H9 (cell line): ENCODE measurements around the gene SULT2A1. TPM values are rescaled to one million over a fixed set of nuclear protein-coding genes. Genes with fewer than 3 reads are reported as not detected.

Source experiments
- DNase-seq: peaks from one replicate; pipeline ENCODE4 v3.0.0-alpha.2; 2017
- H2AFZ ChIP-seq: one replicate; pipeline ENCODE4 v1.6.1; 2013; ENCODE audit warnings: mild to moderate bottlenecking, low read length, control low read depth, moderate library complexity
- H2AK5ac ChIP-seq: 2 replicates; pipeline ENCODE4 v1.6.1; 2013; ENCODE audit warnings: low read length, control low read depth, mixed read lengths; ENCODE audit not compliant: insufficient read length
- H2BK120ac ChIP-seq: one replicate; pipeline ENCODE4 v1.6.1; 2013; ENCODE audit warnings: low read depth, mild to moderate bottlenecking, low read length, control low read depth, inconsistent platforms; ENCODE audit not compliant: poor library complexity, severe bottlenecking
- H2BK12ac ChIP-seq: 2 replicates; pipeline ENCODE4 v1.6.1; 2013; ENCODE audit warnings: low read length, control low read depth, mixed read lengths, low read depth; ENCODE audit not compliant: insufficient read length
- H2BK15ac ChIP-seq: 2 replicates; pipeline ENCODE4 v1.6.1; 2013; ENCODE audit warnings: low read depth, low read length, control low read depth
- H2BK20ac ChIP-seq: one replicate; pipeline ENCODE4 v1.6.1; 2013; ENCODE audit warnings: low read depth, mild to moderate bottlenecking, low read length, control low read depth, inconsistent platforms; ENCODE audit not compliant: poor library complexity, severe bottlenecking
- H2BK5ac ChIP-seq: 2 replicates; pipeline ENCODE4 v1.6.1; 2013; ENCODE audit warnings: low read length, control low read depth, mixed read lengths; ENCODE audit not compliant: insufficient read length
- H3K14ac ChIP-seq: 2 replicates; pipeline ENCODE4 v1.6.1; 2013; ENCODE audit warnings: low read length, control low read depth; ENCODE audit not compliant: insufficient read depth
- H3K18ac ChIP-seq: 2 replicates; pipeline ENCODE4 v1.6.1; 2013; ENCODE audit warnings: low read depth, mild to moderate bottlenecking, mixed read lengths, low read length, control low read depth; ENCODE audit not compliant: insufficient read length
- H3K23ac ChIP-seq: 2 replicates; pipeline ENCODE4 v1.6.1; 2013; ENCODE audit warnings: low read length, control low read depth, mixed read lengths, low read depth; ENCODE audit not compliant: insufficient read length
- H3K23me2 ChIP-seq: 2 replicates; pipeline ENCODE4 v1.6.1; 2013; ENCODE audit warnings: low read depth, mild to moderate bottlenecking, mixed read lengths, low read length, control low read depth; ENCODE audit not compliant: insufficient read length, poor library complexity, severe bottlenecking
- H3K27ac ChIP-seq: 2 replicates; pipeline ENCODE4 v1.5.1; 2013; ENCODE audit warnings: low read length, control low read depth, mixed read lengths, low read depth; ENCODE audit not compliant: insufficient read length
- H3K27me3 ChIP-seq: 2 replicates; pipeline ENCODE4 v1.6.1; 2013; ENCODE audit warnings: low read length, control low read depth, inconsistent platforms; ENCODE audit not compliant: insufficient read depth
- H3K4ac ChIP-seq: 2 replicates; pipeline ENCODE4 v1.6.1; 2013; ENCODE audit warnings: low read depth, mild to moderate bottlenecking, control low read depth, inconsistent platforms, low read length, moderate library complexity
- H3K4me1 ChIP-seq: 2 replicates; pipeline ENCODE4 v1.6.1; 2013; ENCODE audit warnings: low read length, control low read depth, inconsistent platforms; ENCODE audit not compliant: insufficient read depth
- H3K4me2 ChIP-seq: 2 replicates; pipeline ENCODE4 v1.6.1; 2013; ENCODE audit warnings: low read length, control low read depth, mixed read lengths; ENCODE audit not compliant: insufficient read length, insufficient read depth
- H3K56ac ChIP-seq: 2 replicates; pipeline ENCODE4 v1.6.1; 2013; ENCODE audit warnings: low read depth, mild to moderate bottlenecking, mixed read lengths, low read length, control low read depth; ENCODE audit not compliant: insufficient read length
- H3K79me1 ChIP-seq: 2 replicates; pipeline ENCODE4 v1.6.1; 2013; ENCODE audit warnings: low read depth, mild to moderate bottlenecking, moderate library complexity, low read length, control low read depth, inconsistent platforms; ENCODE audit not compliant: insufficient read depth, poor library complexity, severe bottlenecking
- H3K79me2 ChIP-seq: 2 replicates; pipeline ENCODE4 v1.6.1; 2013; ENCODE audit warnings: low read length, control low read depth, inconsistent platforms; ENCODE audit not compliant: insufficient read depth
- H3K9ac ChIP-seq: 2 replicates; pipeline ENCODE4 v1.6.1; 2013; ENCODE audit warnings: low read length, control low read depth, mixed read lengths; ENCODE audit not compliant: insufficient read length; ENCODE audit errors: extremely low read depth
- H3K9me3 ChIP-seq: one replicate; pipeline ENCODE4 v1.6.1; 2013; ENCODE audit warnings: low read depth, low read length, inconsistent platforms; ENCODE audit not compliant: control insufficient read depth
- H3T11ph ChIP-seq: one replicate; pipeline ENCODE4 v1.6.1; 2013; ENCODE audit warnings: mild to moderate bottlenecking, low read length, control low read depth, inconsistent platforms
- H4K20me1 ChIP-seq: one replicate; pipeline ENCODE4 v1.6.1; 2013; ENCODE audit not compliant: control insufficient read depth, insufficient read length, insufficient read depth
- H4K5ac ChIP-seq: 2 replicates; pipeline ENCODE4 v1.6.1; 2013; ENCODE audit warnings: low read depth, mild to moderate bottlenecking, mixed read lengths, low read length, control low read depth; ENCODE audit not compliant: insufficient read length
- H4K8ac ChIP-seq: replicated peaks from 2 replicates; pipeline ENCODE4 v1.6.1; 2013; ENCODE audit warnings: low read length, control low read depth, mixed read lengths, low read depth; ENCODE audit not compliant: insufficient read length
- H4K91ac ChIP-seq: 2 replicates; pipeline ENCODE4 v1.6.1; 2013; ENCODE audit warnings: low read depth, mild to moderate bottlenecking, moderate library complexity, mixed read lengths, low read length, control low read depth; ENCODE audit not compliant: insufficient read length
- H3K27ac Mint-ChIP-seq, 3 experiments: 2 replicates in 2 of 3; 3 replicates in 1 of 3; pipeline ENCODE4 v1.8.0; 2020 to 2021; ENCODE audit warnings: mixed read lengths in 3 of 3, mild to moderate bottlenecking in 1 of 3, moderate library complexity in 1 of 3
- H3K27me3 Mint-ChIP-seq: 2 replicates; pipeline ENCODE4 v1.8.0; 2021; ENCODE audit warnings: low read depth, mild to moderate bottlenecking, moderate library complexity, mixed read lengths
- H3K36me3 Mint-ChIP-seq, 3 experiments: 2 replicates in 2 of 3; 3 replicates in 1 of 3; pipeline ENCODE4 v1.8.0; 2020 to 2021; ENCODE audit warnings: low read depth in 3 of 3, mixed read lengths in 3 of 3; ENCODE audit not compliant: insufficient read depth in 1 of 3
- H3K4me1 Mint-ChIP-seq, 2 experiments: 2 replicates each; pipeline ENCODE4 v1.8.0; 2020; ENCODE audit warnings: mixed read lengths in 2 of 2
- H3K4me3 Mint-ChIP-seq, 2 experiments: 2 replicates in 1 of 2; 3 replicates in 1 of 2; pipeline ENCODE4 v1.8.0; 2020 to 2021; ENCODE audit warnings: mild to moderate bottlenecking in 2 of 2, mixed read lengths in 2 of 2, moderate library complexity in 1 of 2
- H3K9me3 Mint-ChIP-seq, 2 experiments: 2 replicates in 1 of 2; 3 replicates in 1 of 2; pipeline ENCODE4 v1.8.0; 2020; ENCODE audit warnings: mild to moderate bottlenecking in 2 of 2, mixed read lengths in 2 of 2, moderate library complexity in 1 of 2
- CTCF ChIP-seq: fragments of 200-600 bp; sonication (generic); conservative IDR thresholded peaks from 3 replicates; pipeline ENCODE4 v1.8.0; 2021; ENCODE audit warnings: antibody characterized with exemption, mild to moderate bottlenecking
- WGBS: extraction: QIAGEN DNeasy Blood & Tissue Kit; methylation state at CpG from one replicate; pipeline ENCODE4 v1.1.7; 2013; ENCODE audit warnings: missing lambda C conversion rate, low lambda C conversion rate, mixed read lengths; ENCODE audit not compliant: insufficient read length; ENCODE audit errors: extremely low coverage; 5-methylcytosine and 5-hydroxymethylcytosine counted together
- total RNA-seq: library from RNA; stranded (reverse); gene quantifications from 2 replicates; pipeline ENCODE4 v1.2.1, GENCODE V29; 2021

SULT2A1 gene
- total RNA-seq, 1 experiment from 2014 or later, result not detected

- Histone ChIP-seq H2AK5ac (no peak overlapping the region), H3K56ac (no peak overlapping the region), H4K5ac (no peak overlapping the region), H3K27me3 (no peaks in the 10 kb centered on the region), H3K9me3 (no peaks in the 10 kb centered on the region), H3K23ac (no peak overlapping the region), H2BK120ac (no peak overlapping the region), H2BK20ac (no peak overlapping the region), H3K27ac (no peak overlapping the region), H2BK12ac (no peak overlapping the region), H3K79me1 (no peaks in the 10 kb centered on the region), H2AFZ (no peak overlapping the region), H3K9ac (no peak overlapping the region), H3K18ac (no peak overlapping the region), H3K4me2 (no peak overlapping the region), H4K20me1 (no peaks in the 10 kb centered on the region), H2BK5ac (no peak overlapping the region), H3K23me2 (no peaks in the 10 kb centered on the region), H4K8ac (no peak overlapping the region), H3T11ph (no peak overlapping the region), H3K14ac (no peak overlapping the region), H3K4ac (no peak overlapping the region), H2BK15ac (no peak overlapping the region), H4K91ac (no peak overlapping the region), H3K79me2 (no peaks in the 10 kb centered on the region), H3K4me1 (no peaks in the 10 kb centered on the region)
- no peak for DNase-seq
- Mint-ChIP-seq H3K9me3 (peaks cover 0 to 7% of the 10 kb centered on the region in 2 experiments; a peak in 3 of 5 replicates), H3K4me1 (peaks cover 19 to 29% of the 10 kb centered on the region in 2 experiments), H3K27ac (no peak overlapping the region; a peak in 1 of 7 replicates), H3K36me3 (peaks cover 0 to 2% (median 0%) of the 10 kb centered on the region in 3 experiments; a peak in 1 of 7 replicates), H3K27me3 (no peaks in the 10 kb centered on the region; the same call in 1 of the 2 replicates), H3K4me3 (no peak overlapping the region; a peak in 1 of 5 replicates)
- TF ChIP-seq CTCF, result no peak
- no CpG with 5 or more reads among the region's 6 CpGs for WGBS
These were observed 59.3 kb downstream of the SULT2A1 start for GRCh38 chr19:47826800-47827199.
